ENCODE results near the gene SERINC4. TPM values are rescaled to one million over a fixed set of nuclear protein-coding genes. Genes with fewer than 3 reads are reported as not detected.

The SERINC4 gene
- polyA plus RNA-seq, 4 donors = 0.26 TPM; not detected in 3

GRCh38 chr15:43799209-43799944, 643 bp downstream of the SERINC4 start:
- DNase-seq (ENCODE audit: low read depth in 4 of 4, low spot score in 3 of 4) = no peak

GRCh38 chr15:43796566-43796965, 3.5 kb downstream of the SERINC4 start:
- DNase-seq (ENCODE audit: low read depth in 4 of 4, low spot score in 3 of 4) = no peak

GRCh38 chr15:43795997-43796396, 4.0 kb downstream of the SERINC4 start:
- DNase-seq (ENCODE audit: low read depth in 4 of 4, low spot score in 3 of 4) = no peak

- no peak for DNase-seq (ENCODE audit: low read depth in 4 of 4, low spot score in 3 of 4)
Observed at GRCh38 chr15:43795197-43795596, 4.8 kb downstream of the SERINC4 start.

- no peak for DNase-seq (ENCODE audit: low read depth in 4 of 4, low spot score in 3 of 4)
Observed at GRCh38 chr15:43794269-43795037, 5.6 kb downstream of the SERINC4 start.

- no peak for DNase-seq (ENCODE audit: low read depth in 4 of 4, low spot score in 3 of 4)
Observed at GRCh38 chr15:43793647-43794046, 6.4 kb downstream of the SERINC4 start.

- no peak for DNase-seq (ENCODE audit: low read depth in 4 of 4, low spot score in 3 of 4)
Observed at GRCh38 chr15:43792761-43793476, 7.1 kb downstream of the SERINC4 start.

- peak; percentile 97 to 99 (median 98) for DNase-seq (ENCODE audit: low read depth in 4 of 4, low spot score in 3 of 4)
Observed at GRCh38 chr15:43791993-43792760, 7.8 kb downstream of the SERINC4 start, which contains the start of gene SERF2. SERF2 (plus strand) TSS chr15:43792320; CDS start chr15:43792377, 57 bp downstream.

- DNase-seq (ENCODE audit: low read depth in 4 of 4, low spot score in 3 of 4) = no peak
Observed at GRCh38 chr15:43789409-43789808, 10.6 kb downstream of the SERINC4 start.

- no peak for DNase-seq (ENCODE audit: low read depth in 4 of 4, low spot score in 3 of 4)
Observed at GRCh38 chr15:43779016-43779415, 21.0 kb downstream of the SERINC4 start.

- DNase-seq (ENCODE audit: low read depth in 4 of 4, low spot score in 3 of 4) = peak in 1 of 4 donors; percentile 57
Observed at GRCh38 chr15:43777267-43777914, 22.6 kb downstream of the SERINC4 start.

GRCh38 chr15:43776718-43777266, 23.2 kb downstream of the SERINC4 start, which contains the start of gene ELL3:
ELL3 (minus strand) TSS chr15:43776966; CDS start chr15:43776901, 65 bp downstream.
- no peak for DNase-seq (ENCODE audit: low read depth in 4 of 4, low spot score in 3 of 4)

GRCh38 chr15:43776101-43776717, 23.8 kb downstream of the SERINC4 start:
- DNase-seq (ENCODE audit: low read depth in 4 of 4, low spot score in 3 of 4) = no peak

GRCh38 chr15:43775411-43775965, 24.5 kb downstream of the SERINC4 start:
- no peak for DNase-seq (ENCODE audit: low read depth in 4 of 4, low spot score in 3 of 4)

GRCh38 chr15:43774062-43774461, 26.0 kb downstream of the SERINC4 start:
- DNase-seq (ENCODE audit: low read depth in 4 of 4, low spot score in 3 of 4) = no peak

GRCh38 chr15:43772624-43773023, 27.4 kb downstream of the SERINC4 start:
- no peak for DNase-seq (ENCODE audit: low read depth in 4 of 4, low spot score in 3 of 4)

GRCh38 chr15:43771816-43772215, 28.2 kb downstream of the SERINC4 start:
- DNase-seq (ENCODE audit: low read depth in 4 of 4, low spot score in 3 of 4) = no peak

- no peak for DNase-seq (ENCODE audit: low read depth in 4 of 4, low spot score in 3 of 4)
Observed at GRCh38 chr15:43769584-43770228, 30.3 kb downstream of the SERINC4 start.
